Left lung (tissue), 10 donors: ENCODE measurements around the gene NUDT7. TPM values are rescaled to one million over a fixed set of nuclear protein-coding genes. Genes with fewer than 3 reads are reported as not detected.

ENCODE experiments used
- ATAC-seq: fragments of 200-7000 bp; cut with Tn5 transposase; one replicate; pipeline ENCODE4 v1.9.1; 2020; ENCODE audit warnings: moderate library complexity
- DNase-seq, 4 donors: peaks; one replicate each; pipeline ENCODE4 v3.0.0-alpha.2; 2013 to 2020
- H3K27ac ChIP-seq, 2 donors: fragments of 200-600 bp; sonication (generic) in 1 of 2; one replicate each; pipeline versions ENCODE4 v1.5.0 to v1.8.0; 2020 to 2021
- H3K27me3 ChIP-seq, 2 donors: fragments of 200-600 bp; sonication (generic) in 1 of 2; one replicate each; pipeline versions ENCODE4 v1.5.0 to v1.8.0; 2020 to 2021
- H3K36me3 ChIP-seq, 2 donors: fragments of 200-600 bp; sonication (generic) in 1 of 2; one replicate each; pipeline versions ENCODE4 v1.5.0 to v1.8.0; 2020 to 2021
- H3K4me1 ChIP-seq, 2 donors: fragments of 200-600 bp; one replicate each; pipeline ENCODE4 v1.8.0; 2021
- H3K4me3 ChIP-seq, 2 donors: fragments of 200-600 bp; sonication (generic) in 1 of 2; one replicate each; pipeline versions ENCODE4 v1.5.0 to v1.8.0; 2020 to 2021; ENCODE audit warnings: mild to moderate bottlenecking in 1 of 2
- H3K9me3 ChIP-seq, 2 donors: fragments of 200-600 bp; sonication (generic) in 1 of 2; one replicate each; pipeline versions ENCODE4 v1.5.0 to v1.8.0; 2020 to 2021
- CTCF ChIP-seq, 2 donors: fragments of 200-600 bp; sonication (generic) in 1 of 2; IDR thresholded peaks; one replicate each; pipeline versions ENCODE4 v1.5.0 to v1.8.0; 2021; ENCODE audit warnings: antibody characterized with exemption in 2 of 2
- intact Hi-C, 2 donors: fragments of 100-400 bp; cut with DNase I; formaldehyde crosslinking; loops; one replicate each; pipeline versions ENCODE4 v1.11.2 to v1.14.2; 2022
- polyA plus RNA-seq, 6 donors: library from polyadenylated mRNA; unstranded; fragments of 120-200 nt; gene quantifications; one replicate each; pipeline ENCODE4 v1.2.1, GENCODE V29; 2013; ENCODE audit not compliant: insufficient read length in 6 of 6
- total RNA-seq, 2 donors: library from RNA; stranded (reverse); fragmentation: NEBNext Ultra II Directional; extraction: Animal tissue kit (Norgen Biotek cat#: 25700); gene quantifications; one replicate each; pipeline ENCODE4 v1.2.1, GENCODE V29; 2021
- donor health status: DM: no; HTN: yes; CAD: no.
- donor health status: DM: no; HTN: no; CAD: no.

The NUDT7 gene
- total and polyA plus RNA-seq, 8 donors = 6.4 to 14.0 (median 11.4) TPM

GRCh38 chr16:77679391-77679790 lies 42.9 kb upstream of the NUDT7 start:
- intact Hi-C loops = loop anchor here in 1 of 2 donors (5.0 kb wide), 1 partner anchor 293 kb away; no protein-coding TSS in a partner anchor
- no peak for ATAC-seq
- Histone ChIP-seq H3K27ac (no peak overlapping the region), H3K9me3 (no peaks in the 10 kb centered on the region), H3K36me3 (no peaks in the 10 kb centered on the region), H3K4me1 (peaks cover 0 to 5% of the 10 kb centered on the region in 2 donors), H3K4me3 (no peak overlapping the region), H3K27me3 (peaks cover 0 to 3% of the 10 kb centered on the region in 2 donors)
- no peak for DNase-seq
- TF ChIP-seq CTCF (IDR thresholded peaks at IDR 0.05) = no peak

GRCh38 chr16:77679901-77680300 lies 42.4 kb upstream of the NUDT7 start:
- TF ChIP-seq CTCF (IDR thresholded peaks at IDR 0.05) = no peak
- H3K27me3 ChIP-seq = peaks cover 0 to 3% of the 10 kb centered on the region in 2 donors
- H3K4me3 ChIP-seq = no peak overlapping the region
- peaks cover 0 to 5% of the 10 kb centered on the region in 2 donors for H3K4me1 ChIP-seq
- intact Hi-C loops = loop anchor here (5.0 to 10.0 kb wide), 2 partner anchors 292 to 295 kb away; no protein-coding TSS in a partner anchor
- ATAC-seq = no peak
- no peaks in the 10 kb centered on the region for H3K36me3 ChIP-seq
- no peaks in the 10 kb centered on the region for H3K9me3 ChIP-seq
- H3K27ac ChIP-seq = no peak overlapping the region
- DNase-seq = no peak

- H3K27me3 ChIP-seq = peaks cover 0 to 5% of the 10 kb centered on the region in 2 donors
- no peaks in the 10 kb centered on the region for H3K36me3 ChIP-seq
- TF ChIP-seq CTCF (IDR thresholded peaks at IDR 0.05) = no peak
- ATAC-seq = no peak
- H3K4me1 ChIP-seq = peaks cover 0 to 5% of the 10 kb centered on the region in 2 donors
- no peak overlapping the region for H3K27ac ChIP-seq
- intact Hi-C loops = loop anchor here in 1 of 2 donors (10.0 kb wide), 1 partner anchor 294 kb away; no protein-coding TSS in a partner anchor
- H3K4me3 ChIP-seq = no peak overlapping the region
- no peaks in the 10 kb centered on the region for H3K9me3 ChIP-seq
- no peak for DNase-seq
Measured at GRCh38 chr16:77680496-77680895, 41.8 kb upstream of the NUDT7 start.

GRCh38 chr16:77682586-77682985 lies 39.7 kb upstream of the NUDT7 start:
- Histone ChIP-seq H3K4me1 (no peaks in the 10 kb centered on the region), H3K27me3 (peaks cover 0 to 11% of the 10 kb centered on the region in 2 donors), H3K9me3 (no peaks in the 10 kb centered on the region), H3K27ac (no peak overlapping the region), H3K36me3 (no peaks in the 10 kb centered on the region), H3K4me3 (no peak overlapping the region)
- DNase-seq (no peak), ATAC-seq (no peak)
- TF ChIP-seq CTCF (IDR thresholded peaks at IDR 0.05) = no peak
- intact Hi-C loops = loop anchor here in 1 of 2 donors (10.0 kb wide), 1 partner anchor 292 kb away; no protein-coding TSS in a partner anchor

- no peak for ATAC-seq
Measured at GRCh38 chr16:77683397-77684180, 38.7 kb upstream of the NUDT7 start.

More at GRCh38 chr16:77683397-77684180, 38.7 kb upstream of the NUDT7 start:
- no peak overlapping the region for H3K27ac ChIP-seq
- H3K27me3 ChIP-seq = peaks cover 0 to 19% of the 10 kb centered on the region in 2 donors
- no peak overlapping the region for H3K4me3 ChIP-seq
- TF ChIP-seq CTCF (IDR thresholded peaks at IDR 0.05) = no peak
- no peaks in the 10 kb centered on the region for H3K9me3 ChIP-seq
- DNase-seq = no peak
- H3K4me1 ChIP-seq = no peaks in the 10 kb centered on the region
- H3K36me3 ChIP-seq = no peaks in the 10 kb centered on the region
- intact Hi-C loops = loop anchor here in 1 of 2 donors (10.0 kb wide), 1 partner anchor 291 kb away; no protein-coding TSS in a partner anchor
